CD4-positive, CD25-positive, alpha-beta regulatory T cell (primary cell): ENCODE results near the gene SNAPC4. TPM values are rescaled to one million over a fixed set of nuclear protein-coding genes. Genes with fewer than 3 reads are reported as not detected.

Experiments used
- ATAC-seq, 2 donors: fragments of 150-1000 bp; cut with Tn5 transposase; one replicate each; pipeline ENCODE4 v1.10.0; 2021; ENCODE audit warnings: low read depth in 2 of 2, moderate number of reproducible peaks in 2 of 2, moderate library complexity in 1 of 2
- DNase-seq, 3 donors: peaks; one replicate each; pipeline versions ENCODE4 v3.0.0 to v3.0.0-alpha.2; 2012 to 2022; ENCODE audit warnings: mixed read lengths in 1 of 3
- H3K27ac ChIP-seq: one replicate; pipeline ENCODE4 v1.7.0; 2013; ENCODE audit warnings: mild to moderate bottlenecking, low read length; ENCODE audit not compliant: insufficient read depth, poor library complexity, severe bottlenecking
- H3K27me3 ChIP-seq: one replicate; pipeline ENCODE4 v1.7.0; 2013; ENCODE audit warnings: low read length; ENCODE audit not compliant: control insufficient read depth, insufficient read depth
- H3K36me3 ChIP-seq: one replicate; pipeline ENCODE4 v1.7.0; 2013; ENCODE audit warnings: mild to moderate bottlenecking, low read length, moderate library complexity; ENCODE audit not compliant: control insufficient read depth, insufficient read depth
- H3K4me1 ChIP-seq: 2 replicates; pipeline ENCODE4 v1.7.0; 2013; ENCODE audit warnings: mild to moderate bottlenecking, low read length; ENCODE audit not compliant: insufficient read depth, control insufficient read depth, poor library complexity, severe bottlenecking
- H3K4me3 ChIP-seq: one replicate; pipeline ENCODE4 v1.7.0; 2013; ENCODE audit warnings: low read depth, mild to moderate bottlenecking, low read length, moderate library complexity
- H3K9me3 ChIP-seq, 2 experiments: 1 replicate in 1 of 2; 2 replicates in 1 of 2; pipeline ENCODE4 v1.7.0; 2013; ENCODE audit warnings: low read length in 2 of 2, mild to moderate bottlenecking in 1 of 2, moderate library complexity in 1 of 2; ENCODE audit not compliant: control insufficient read depth in 2 of 2
- H3K27ac Mint-ChIP-seq, 3 donors: one replicate each; pipeline ENCODE4 v1.8.0; 2020 to 2022; ENCODE audit warnings: mild to moderate bottlenecking in 3 of 3, mixed read lengths in 3 of 3, moderate library complexity in 2 of 3
- H3K27me3 Mint-ChIP-seq: one replicate; pipeline ENCODE4 v1.8.0; 2022; ENCODE audit warnings: mild to moderate bottlenecking, mixed read lengths
- H3K36me3 Mint-ChIP-seq: one replicate; pipeline ENCODE4 v1.8.0; 2020; ENCODE audit warnings: mixed read lengths
- H3K4me1 Mint-ChIP-seq, 4 donors: one replicate each; pipeline ENCODE4 v1.8.0; 2020 to 2022; ENCODE audit warnings: mixed read lengths in 4 of 4, mild to moderate bottlenecking in 1 of 4
- H3K4me3 Mint-ChIP-seq, 4 donors: one replicate each; pipeline ENCODE4 v1.8.0; 2020 to 2022; ENCODE audit warnings: mild to moderate bottlenecking in 4 of 4, mixed read lengths in 4 of 4, moderate library complexity in 3 of 4
- H3K9me3 Mint-ChIP-seq, 7 donors: one replicate each; pipeline ENCODE4 v1.8.0; 2020 to 2022; ENCODE audit warnings: mixed read lengths in 7 of 7, mild to moderate bottlenecking in 3 of 7, moderate library complexity in 2 of 7
- polyA plus RNA-seq, 4 donors: library from polyadenylated mRNA; unstranded; fragments of 300-500 nt; fragmentation: Illumina TruSeq; gene quantifications; one replicate each; pipeline ENCODE4 v1.2.3, GENCODE V29; 2021
- total RNA-seq: library from RNA; stranded (reverse); gene quantifications from one replicate; pipeline ENCODE4 v1.2.3, GENCODE V29; 2022

Gene SNAPC4
- total and polyA plus RNA-seq, 5 donors from 2014 or later = 0.40 to 13.3 (median 1.1) TPM

GRCh38 chr9:136403915-136404800, 4.2 kb upstream of the SNAPC4 start:
- H3K36me3 Mint-ChIP-seq = peaks cover 11% of the 10 kb centered on the region
- Histone ChIP-seq H3K4me1 (peaks cover 50% of the 10 kb centered on the region), H3K9me3 (no peaks in the 10 kb centered on the region), H3K27ac (peak overlapping the region; percentile 85), H3K27me3 (no peaks in the 10 kb centered on the region), H3K36me3 (peaks cover 10% of the 10 kb centered on the region), H3K4me3 (peak overlapping the region; percentile 55)
- peak overlapping the region; percentile 87 to 90 (median 90) for H3K27ac Mint-ChIP-seq
- H3K4me3 Mint-ChIP-seq = peak overlapping the region; percentile 76 to 94 (median 83)
- no peak for ATAC-seq
- H3K4me1 Mint-ChIP-seq = peaks cover 9 to 62% (median 35%) of the 10 kb centered on the region in 4 donors
- no peaks in the 10 kb centered on the region for H3K9me3 Mint-ChIP-seq
- no peaks in the 10 kb centered on the region for H3K27me3 Mint-ChIP-seq
- peak; percentile 35 to 72 (median 39) for DNase-seq

GRCh38 chr9:136403538-136403914, 3.6 kb upstream of the SNAPC4 start:
- Histone ChIP-seq H3K4me3 (peak overlapping the region; percentile 13), H3K36me3 (peaks cover 10% of the 10 kb centered on the region), H3K27me3 (no peaks in the 10 kb centered on the region), H3K9me3 (no peaks in the 10 kb centered on the region), H3K4me1 (peaks cover 50% of the 10 kb centered on the region), H3K27ac (peak overlapping the region; percentile 85)
- Mint-ChIP-seq H3K4me3 (peak overlapping the region; percentile 72 to 94 (median 83)), H3K36me3 (peaks cover 6% of the 10 kb centered on the region), H3K27me3 (no peaks in the 10 kb centered on the region), H3K9me3 (no peaks in the 10 kb centered on the region), H3K4me1 (peaks cover 9 to 62% (median 35%) of the 10 kb centered on the region in 4 donors), H3K27ac (peak overlapping the region; percentile 87 to 90 (median 90))
- peak; percentile 83 to 84 for ATAC-seq
- peak; percentile 57 to 89 (median 71) for DNase-seq

GRCh38 chr9:136402067-136402466, 2.1 kb upstream of the SNAPC4 start:
- H3K27ac Mint-ChIP-seq = no peak overlapping the region
- no peaks in the 10 kb centered on the region for H3K9me3 Mint-ChIP-seq
- no peak for DNase-seq
- H3K9me3 ChIP-seq = no peaks in the 10 kb centered on the region
- H3K36me3 Mint-ChIP-seq = no peaks in the 10 kb centered on the region
- H3K27ac ChIP-seq = no peak overlapping the region
- no peaks in the 10 kb centered on the region for H3K27me3 Mint-ChIP-seq
- peaks cover 10% of the 10 kb centered on the region for H3K36me3 ChIP-seq
- ATAC-seq = no peak
- H3K4me1 ChIP-seq = peaks cover 51% of the 10 kb centered on the region
- peak overlapping the region in 2 of 4 donors; percentile 35 to 85 for H3K4me3 Mint-ChIP-seq
- no peaks in the 10 kb centered on the region for H3K27me3 ChIP-seq
- no peak overlapping the region for H3K4me3 ChIP-seq
- peaks cover 9 to 61% (median 34%) of the 10 kb centered on the region in 4 donors for H3K4me1 Mint-ChIP-seq

DNA sequence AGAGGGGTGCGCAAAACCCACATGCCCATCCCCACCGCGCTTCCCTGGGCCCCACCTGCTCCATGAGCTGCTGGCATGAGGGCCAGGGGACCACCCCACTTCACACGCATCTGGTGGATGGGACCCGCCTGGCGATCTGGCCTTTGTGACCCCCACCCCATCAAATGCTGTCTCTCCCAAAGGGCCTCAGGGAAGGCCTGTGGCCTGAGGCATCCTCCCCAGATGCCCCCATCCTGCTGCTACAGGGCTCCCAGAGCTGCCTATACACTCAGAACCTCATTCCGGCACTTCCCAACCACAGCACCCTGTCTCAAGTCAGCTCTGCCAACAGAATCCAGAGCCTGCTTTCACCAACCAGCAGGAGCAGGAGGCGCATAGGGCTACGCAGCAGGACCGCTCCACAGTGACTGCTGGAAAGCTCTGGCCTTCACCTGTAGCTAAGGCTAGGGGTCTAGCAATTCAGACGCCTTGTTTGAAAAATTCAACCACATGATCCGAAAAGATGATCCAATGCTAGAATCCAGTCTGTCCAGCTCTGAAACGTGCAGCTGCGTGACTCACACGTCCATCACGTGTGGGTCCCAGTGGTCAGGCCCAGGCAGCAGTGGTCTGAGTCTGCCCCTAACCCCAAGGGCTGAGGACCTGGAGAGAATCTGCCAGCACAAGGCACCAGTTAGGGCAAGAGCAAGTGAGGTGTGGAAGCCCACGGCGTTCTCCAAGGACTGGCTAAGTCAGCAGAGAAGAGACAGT, 1.4 kb upstream of the SNAPC4 start:
- peak overlapping the region in 3 of 4 donors; percentile 16 to 85 (median 56) for H3K4me3 Mint-ChIP-seq

GRCh38 chr9:136399176-136400037, 563 bp downstream of the SNAPC4 start:
- no peak for ATAC-seq
- H3K4me1 ChIP-seq = peaks cover 37% of the 10 kb centered on the region
- H3K9me3 Mint-ChIP-seq = no peaks in the 10 kb centered on the region

More for the DNA sequence above, 1.4 kb upstream of the SNAPC4 start:
- Histone ChIP-seq H3K27me3 (no peaks in the 10 kb centered on the region), H3K4me3 (no peak overlapping the region), H3K9me3 (no peaks in the 10 kb centered on the region), H3K4me1 (peaks cover 51% of the 10 kb centered on the region), H3K36me3 (peaks cover 13% of the 10 kb centered on the region), H3K27ac (no peak overlapping the region)
- Mint-ChIP-seq H3K4me1 (peaks cover 9 to 60% (median 34%) of the 10 kb centered on the region in 4 donors), H3K27ac (peak overlapping the region in 1 of 3 donors; percentile 66), H3K9me3 (no peaks in the 10 kb centered on the region), H3K27me3 (no peaks in the 10 kb centered on the region), H3K36me3 (no peaks in the 10 kb centered on the region)
- ATAC-seq (no peak), DNase-seq (no peak)

DNA sequence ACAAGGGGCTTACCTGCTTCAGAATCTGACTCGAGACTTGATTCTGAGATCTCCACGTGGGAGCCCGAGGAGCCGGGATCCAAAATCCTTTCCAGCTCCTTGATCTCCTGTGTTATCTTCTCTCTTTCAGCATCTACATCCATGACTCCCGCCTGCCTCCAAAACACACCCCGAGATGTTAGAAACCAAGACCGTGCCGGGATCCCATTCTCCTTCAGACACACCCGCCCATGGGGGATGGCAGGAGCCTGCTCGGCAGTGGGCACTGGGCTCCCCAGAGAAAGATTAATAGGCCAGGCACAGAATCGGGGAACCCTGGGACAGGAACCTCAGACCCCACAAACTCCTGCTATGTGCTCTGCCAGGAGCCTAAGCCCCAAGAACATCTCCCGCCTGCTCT, 1.7 kb downstream of the SNAPC4 start:
- Histone ChIP-seq H3K4me3 (no peak overlapping the region), H3K9me3 (no peaks in the 10 kb centered on the region), H3K27me3 (no peaks in the 10 kb centered on the region), H3K36me3 (peaks cover 33% of the 10 kb centered on the region), H3K4me1 (peaks cover 26% of the 10 kb centered on the region), H3K27ac (no peak overlapping the region)
- peak overlapping the region; percentile 83 to 94 (median 86) for H3K4me3 Mint-ChIP-seq
- H3K36me3 Mint-ChIP-seq = no peaks in the 10 kb centered on the region
- H3K9me3 Mint-ChIP-seq = no peaks in the 10 kb centered on the region
- DNase-seq (no peak), ATAC-seq (no peak)
- H3K27me3 Mint-ChIP-seq = no peaks in the 10 kb centered on the region
- H3K4me1 Mint-ChIP-seq = peaks cover 0 to 33% (median 11%) of the 10 kb centered on the region in 4 donors
- peak overlapping the region in 1 of 3 donors; percentile 87 for H3K27ac Mint-ChIP-seq

More at GRCh38 chr9:136399176-136400037, 563 bp downstream of the SNAPC4 start:
- H3K36me3 ChIP-seq = peaks cover 29% of the 10 kb centered on the region
- no peaks in the 10 kb centered on the region for H3K36me3 Mint-ChIP-seq
- H3K27me3 ChIP-seq = no peaks in the 10 kb centered on the region
- H3K27ac Mint-ChIP-seq = peak overlapping the region in 2 of 3 donors; percentile 62 to 87
- peak overlapping the region; percentile 47 for H3K4me3 ChIP-seq
- H3K4me3 Mint-ChIP-seq = peak overlapping the region; percentile 83 to 94 (median 86)
- peaks cover 7 to 44% (median 19%) of the 10 kb centered on the region in 4 donors for H3K4me1 Mint-ChIP-seq
- no peaks in the 10 kb centered on the region for H3K27me3 Mint-ChIP-seq
- H3K9me3 ChIP-seq = no peaks in the 10 kb centered on the region
- H3K27ac ChIP-seq = peak overlapping the region; percentile 41
- DNase-seq = peak; percentile 14 to 42 (median 38)

- Mint-ChIP-seq H3K9me3 (no peaks in the 10 kb centered on the region), H3K27ac (no peak overlapping the region), H3K4me1 (peaks cover 0 to 31% (median 11%) of the 10 kb centered on the region in 4 donors), H3K27me3 (no peaks in the 10 kb centered on the region), H3K36me3 (no peaks in the 10 kb centered on the region), H3K4me3 (peak overlapping the region in 1 of 4 donors; percentile 83)
- no peaks in the 10 kb centered on the region for H3K27me3 ChIP-seq
- H3K9me3 ChIP-seq = no peaks in the 10 kb centered on the region
- H3K36me3 ChIP-seq = peaks cover 33% of the 10 kb centered on the region
- ATAC-seq = no peak
- peaks cover 20% of the 10 kb centered on the region for H3K4me1 ChIP-seq
- DNase-seq = no peak
- H3K27ac ChIP-seq = no peak overlapping the region
- no peak overlapping the region for H3K4me3 ChIP-seq
Observed at GRCh38 chr9:136397643-136398042, 2.3 kb downstream of the SNAPC4 start.
